B cell (primary cell): ENCODE results near the gene HPCA.

Source experiments
- CTCF ChIP-seq: fragments of 200-600 bp; IDR thresholded peaks from one replicate; pipeline ENCODE4 v1.8.0; 2022; ENCODE audit warnings: antibody characterized with exemption, mild to moderate bottlenecking
- EZH2 ChIP-seq: IDR thresholded peaks from 2 replicates; pipeline ENCODE4 v1.6.1; 2012; ENCODE audit warnings: borderline replicate concordance, low read depth, mild to moderate bottlenecking, moderate library complexity, low read length; ENCODE audit not compliant: insufficient read depth, poor library complexity, severe bottlenecking

- TF ChIP-seq CTCF (no peak), EZH2 (no peak)
These were observed 2.3 kb upstream of the HPCA start for GRCh38 chr1:32884032-32884372.
